Activated gamma-delta T cell (primary cell): Measurements from ENCODE around the gene KAT6B.
"Not testable (repeated sequence)": the region's sequence is repeated elsewhere in the genome, so short reads cannot be mapped to it uniquely, and the experiment has no call there.

Source experiments
- DNase-seq: peaks from one replicate; lab custom pipeline; 2025; lab: John Stamatoyannopoulos, UW

Gene KAT6B

GRCh38 chr10:74859546-74859945 lies 33.1 kb downstream of the KAT6B start:
- DNase-seq, result no peak

- no peak for DNase-seq
Observed at GRCh38 chr10:74862625-74863024, 36.2 kb downstream of the KAT6B start.

DNA sequence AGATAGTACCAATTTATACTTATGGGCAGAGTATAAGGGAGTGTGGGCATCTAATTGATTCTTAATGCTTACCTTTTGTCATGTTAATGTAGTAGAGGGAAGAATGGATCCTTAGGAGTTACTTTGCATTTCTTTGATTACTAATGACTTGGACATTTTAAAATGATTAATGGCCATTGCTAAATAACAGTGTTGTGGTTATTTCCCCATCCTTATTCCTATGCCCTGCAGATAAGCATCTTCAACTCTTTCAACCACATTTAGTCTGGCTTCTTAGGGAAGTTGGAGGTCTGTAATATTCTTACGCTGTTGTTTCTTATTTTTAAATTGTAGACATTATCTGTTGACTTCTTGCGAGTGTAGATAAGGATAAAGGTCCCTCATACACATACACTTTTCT lies 37.2 kb downstream of the KAT6B start:
- no peak for DNase-seq

- DNase-seq, result no peak
Observed at GRCh38 chr10:74867351-74867750, 41.0 kb downstream of the KAT6B start.

- DNase-seq, result no peak
Observed at GRCh38 chr10:74868392-74868977, 42.1 kb downstream of the KAT6B start.

DNA sequence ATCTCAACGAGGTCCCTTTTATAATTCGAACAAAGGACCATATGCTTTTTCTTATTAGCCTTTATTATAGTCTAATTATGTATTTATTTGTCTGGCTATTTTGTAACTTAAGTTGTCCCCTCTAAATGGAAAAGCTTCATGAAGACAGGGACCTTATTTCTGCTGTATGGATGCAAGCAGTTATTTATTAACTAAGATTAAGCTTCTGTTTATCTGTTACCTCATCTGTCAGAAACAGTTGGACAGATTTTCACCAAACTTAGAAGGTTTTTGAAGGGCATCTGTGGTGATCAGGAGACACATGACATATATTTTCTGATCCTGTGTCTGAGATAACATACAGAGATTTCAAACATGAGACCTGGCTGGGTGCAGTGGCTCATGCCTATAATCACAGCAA lies 43.2 kb downstream of the KAT6B start:
- no peak for DNase-seq

DNA sequence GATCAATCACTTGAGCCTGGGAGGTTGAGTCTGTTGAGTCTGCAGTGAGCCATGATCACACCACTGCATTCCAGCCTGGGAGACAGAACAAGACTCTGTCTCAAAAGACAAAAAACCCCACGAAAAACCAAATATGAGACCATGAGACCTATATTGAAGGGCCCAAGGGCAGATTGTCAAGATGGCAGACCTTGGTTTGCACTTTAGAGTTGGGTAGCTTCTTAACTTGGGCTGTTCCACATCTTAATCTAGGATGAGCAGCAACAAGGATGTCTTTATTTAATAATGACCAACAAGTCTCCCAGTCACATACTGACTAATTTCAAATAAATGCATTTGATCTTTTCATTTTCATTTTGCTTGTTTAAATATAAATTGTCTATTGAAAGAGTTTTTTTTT lies 43.8 kb downstream of the KAT6B start:
- no peak for DNase-seq

- DNase-seq, result no peak
Observed at GRCh38 chr10:74871595-74872382, 45.4 kb downstream of the KAT6B start.

- DNase-seq, result no peak
Observed at GRCh38 chr10:74873803-74874454, 47.5 kb downstream of the KAT6B start.

- no peak for DNase-seq
Observed at GRCh38 chr10:74874649-74875048, 48.2 kb downstream of the KAT6B start.

DNA sequence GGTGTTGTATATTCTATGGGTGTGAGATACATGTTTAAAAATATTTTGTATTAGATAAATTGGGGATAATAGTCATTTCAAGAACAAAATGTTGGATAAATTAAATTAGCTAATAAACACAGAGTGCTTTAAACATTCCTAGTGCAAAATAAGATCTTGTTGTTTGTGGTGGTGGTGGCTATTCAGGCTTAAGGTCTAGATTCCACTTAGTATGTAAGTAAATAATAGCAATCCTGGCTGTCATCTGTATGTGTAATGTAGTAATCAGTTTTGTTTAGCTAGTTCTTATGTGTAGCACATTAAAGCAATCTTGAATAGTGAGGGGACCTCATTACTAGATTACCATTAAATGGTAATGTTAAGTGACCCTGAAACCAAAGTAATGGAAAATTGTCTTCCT lies 48.7 kb downstream of the KAT6B start:
- DNase-seq, result no peak

- no peak for DNase-seq
Observed at GRCh38 chr10:74875966-74876365, 49.6 kb downstream of the KAT6B start.

DNA sequence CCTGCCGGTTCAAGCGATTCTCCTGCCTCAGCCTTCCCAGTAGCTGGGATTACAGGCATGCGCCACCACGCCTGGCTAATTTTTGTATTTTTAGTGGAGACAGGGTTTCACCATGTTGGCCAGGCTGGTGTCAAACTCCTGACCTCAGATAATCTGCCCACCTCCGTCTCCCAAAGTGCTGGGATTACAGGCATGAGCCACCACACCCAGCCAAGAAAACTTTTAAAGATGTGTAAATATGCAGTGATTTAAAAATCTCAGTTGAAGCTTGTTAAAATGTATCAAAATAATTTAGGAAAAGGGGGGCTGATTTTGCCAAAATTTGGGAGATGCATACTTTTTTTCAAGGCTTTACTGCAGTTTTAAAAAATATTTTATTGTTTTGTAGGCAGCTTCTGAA lies 50.7 kb downstream of the KAT6B start:
- not testable (repeated sequence) for DNase-seq

GRCh38 chr10:74877898-74878297 lies 51.5 kb downstream of the KAT6B start:
- no peak for DNase-seq

DNA sequence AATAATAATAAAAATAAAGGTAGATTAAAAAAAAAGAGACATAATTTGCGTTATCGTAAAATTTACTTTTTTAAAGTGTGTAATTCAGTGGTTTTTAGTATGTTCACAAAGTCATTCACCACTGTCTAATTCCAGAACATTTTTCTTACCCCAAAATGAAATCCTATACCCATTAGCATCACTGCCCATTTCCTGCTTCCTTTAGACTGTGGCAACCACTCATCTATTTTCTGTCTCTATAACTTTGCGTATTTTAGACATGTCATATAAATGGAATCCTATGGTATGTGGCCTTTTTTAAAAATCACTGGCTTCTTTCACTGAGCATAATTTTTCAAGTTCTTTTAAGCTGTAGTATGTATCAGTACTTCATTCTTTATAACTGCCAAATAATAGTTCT lies 53.6 kb downstream of the KAT6B start:
- no peak for DNase-seq

DNA sequence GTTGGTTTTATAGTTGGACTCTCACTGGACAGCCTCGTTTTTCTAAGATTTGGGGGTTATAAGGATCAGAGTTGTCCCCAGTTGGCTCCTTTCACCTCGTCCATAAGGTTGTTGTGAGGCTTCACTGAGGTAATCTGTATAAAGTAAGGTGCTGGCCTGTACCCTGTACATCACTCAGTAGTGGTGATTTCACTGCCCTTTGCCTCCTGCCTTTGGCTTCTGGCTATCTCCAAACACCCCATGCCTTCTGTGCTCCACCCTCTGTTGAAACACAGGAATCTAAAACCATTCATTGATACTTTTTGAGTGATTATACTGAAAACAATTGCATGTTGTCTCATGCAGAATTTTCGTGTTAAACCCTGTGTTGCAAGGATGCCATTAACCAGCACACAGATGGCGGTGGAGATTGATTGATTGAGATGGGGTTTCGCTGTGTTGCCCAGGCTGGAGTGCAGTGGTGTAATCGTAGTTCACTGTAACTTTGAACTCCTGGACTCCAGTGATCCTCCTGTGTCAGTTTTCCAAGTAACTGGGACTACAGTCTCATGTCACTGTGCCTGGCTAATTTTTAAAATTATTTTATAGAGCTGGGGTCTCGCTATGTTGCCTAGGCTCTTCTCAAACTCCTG lies 55.0 kb downstream of the KAT6B start:
- no peak for DNase-seq

GRCh38 chr10:74882427-74882826 lies 56.0 kb downstream of the KAT6B start:
- no peak for DNase-seq

- no peak for DNase-seq
Observed at GRCh38 chr10:74882831-74883230, 56.4 kb downstream of the KAT6B start.

DNA sequence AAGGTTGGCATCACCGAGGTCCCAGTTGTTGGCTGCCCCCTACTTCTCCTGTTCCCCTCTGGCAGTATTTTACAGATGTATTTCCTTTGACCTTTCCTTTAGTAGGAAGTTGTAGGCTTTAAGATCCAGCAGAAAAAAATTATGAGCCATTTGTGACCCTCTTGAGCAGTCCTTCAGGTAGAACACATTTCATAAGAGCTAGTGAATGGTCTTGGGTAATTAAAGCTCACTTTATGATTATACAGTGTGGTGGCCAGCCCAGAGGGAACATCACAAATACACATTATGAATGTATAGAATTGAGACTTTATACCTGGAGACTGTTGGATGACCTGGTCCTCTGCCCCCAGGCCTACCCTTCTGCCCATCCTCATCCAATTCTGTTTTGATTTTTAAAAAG lies 57.0 kb downstream of the KAT6B start:
- DNase-seq, result no peak

GRCh38 chr10:74887614-74888284 lies 61.3 kb downstream of the KAT6B start:
- DNase-seq, result no peak

- no peak for DNase-seq
Observed at GRCh38 chr10:74888962-74889661, 62.7 kb downstream of the KAT6B start.

DNA sequence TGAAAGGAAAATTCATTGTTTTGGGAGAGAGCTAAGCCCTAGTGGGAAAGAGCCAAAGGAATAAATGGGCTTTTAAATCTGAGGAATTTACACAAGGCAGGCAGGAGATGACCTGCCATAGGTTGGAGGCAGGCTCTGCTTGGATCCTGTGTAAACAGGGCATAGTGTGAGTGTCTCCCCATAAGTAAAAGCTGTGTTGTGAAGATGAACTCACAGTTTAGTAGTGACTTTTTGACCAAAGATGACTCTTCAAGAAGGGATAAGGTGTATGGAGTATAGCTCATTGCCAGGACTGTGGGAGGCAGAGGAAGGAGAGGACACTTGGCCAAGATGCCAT lies 63.2 kb downstream of the KAT6B start:
- no peak for DNase-seq
